Spleen (tissue), 11 donors: ENCODE measurements around the gene LRRC59. TPM values are rescaled to one million over a fixed set of nuclear protein-coding genes. Genes with fewer than 3 reads are reported as not detected.

ENCODE experiments used
- DNase-seq: peaks from one replicate; pipeline ENCODE4 v3.0.0-alpha.2; 2020
- H3K27ac ChIP-seq, 8 donors: fragments of 200-600 bp; sonication (generic) in 7 of 8; 1 replicate in 4 of 8; 2 replicates in 4 of 8; pipeline versions ENCODE4 v1.5.0 to v1.8.0; 2016 to 2021; ENCODE audit warnings: inconsistent platforms in 4 of 8, mild to moderate bottlenecking in 4 of 8, moderate library complexity in 1 of 8
- H3K27me3 ChIP-seq, 7 donors: fragments of 200-600 bp; sonication (generic) in 6 of 7; replicated peaks in 1 of 7; 1 replicate in 4 of 7; 2 replicates in 3 of 7; pipeline versions ENCODE4 v1.5.0 to v1.8.0; 2016 to 2021; ENCODE audit warnings: inconsistent platforms in 3 of 7, mild to moderate bottlenecking in 1 of 7
- H3K36me3 ChIP-seq, 6 donors: fragments of 200-600 bp; sonication (generic) in 5 of 6; 1 replicate in 4 of 6; 2 replicates in 2 of 6; pipeline versions ENCODE4 v1.5.0 to v1.8.0; 2016 to 2021; ENCODE audit warnings: inconsistent platforms in 2 of 6
- H3K4me1 ChIP-seq, 6 donors: fragments of 200-600 bp; sonication (generic) in 5 of 6; 1 replicate in 3 of 6; 2 replicates in 3 of 6; pipeline versions ENCODE4 v1.5.0 to v1.8.0; 2016 to 2021; ENCODE audit warnings: inconsistent platforms in 3 of 6
- H3K4me3 ChIP-seq, 8 donors: fragments of 200-600 bp; sonication (generic) in 7 of 8; 1 replicate in 4 of 8; 2 replicates in 4 of 8; pipeline versions ENCODE4 v1.5.0 to v1.8.0; 2016 to 2021; ENCODE audit warnings: inconsistent platforms in 4 of 8, mild to moderate bottlenecking in 4 of 8, moderate library complexity in 2 of 8
- H3K9me3 ChIP-seq, 8 donors: fragments of 200-600 bp; sonication (generic) in 7 of 8; 1 replicate in 4 of 8; 2 replicates in 4 of 8; pipeline versions ENCODE4 v1.5.0 to v1.8.0; 2016 to 2021; ENCODE audit warnings: inconsistent platforms in 4 of 8
- CTCF ChIP-seq, 11 experiments: fragments of 200-600 bp in 7 of 11; fragments of 450-650 bp in 4 of 11; sonication (generic) in 4 of 11; IDR thresholded peaks in 8 of 11; conservative IDR thresholded peaks in 3 of 11; 1 replicate in 7 of 11; 2 replicates in 4 of 11; pipeline versions ENCODE4 v1.4.0 to v1.8.0; 2016 to 2021; ENCODE audit warnings: antibody characterized with exemption in 11 of 11, inconsistent platforms in 4 of 11, mild to moderate bottlenecking in 1 of 11
- POLR2A ChIP-seq, 3 donors: fragments of 450-650 bp; IDR thresholded peaks; one replicate each; pipeline ENCODE4 v1.5.1; 2017; ENCODE audit warnings: antibody characterized with exemption in 3 of 3, mild to moderate bottlenecking in 1 of 3
- POLR2AphosphoS5 ChIP-seq, 3 donors: sonication (generic); formaldehyde crosslinking; IDR thresholded peaks; one replicate each; pipeline ENCODE4 v1.5.1; 2017; ENCODE audit warnings: antibody characterized with exemption in 3 of 3
- WGBS, 5 donors: extraction: QIAGEN DNeasy Blood & Tissue Kit in 3 of 5; methylation state at CpG; one replicate each; pipeline versions ENCODE4 v1.1.5 to v1.1.7; 2013 to 2018; 5-methylcytosine and 5-hydroxymethylcytosine counted together
- intact Hi-C: fragments of 100-400 bp; cut with DNase I; formaldehyde crosslinking; loops from one replicate; pipeline ENCODE4 v1.15.0; 2023; ENCODE audit warnings: low total_unique reads
- polyA plus RNA-seq, 3 donors: library from polyadenylated mRNA; stranded (reverse); fragments of 200-250 nt; gene quantifications; one replicate each; pipeline ENCODE4 v1.2.1, GENCODE V29; 2013
- total RNA-seq, 7 donors: library from RNA; depleted of rRNA in 3 of 7; stranded (reverse); fragments of >200 nt in 3 of 7; fragmentation: NEBNext Ultra II Directional in 4 of 7; extraction: Animal tissue kit (Norgen Biotek cat#: 25700) in 4 of 7; gene quantifications; one replicate each; pipeline versions ENCODE4 v1.1.0 to v1.2.1, GENCODE V29; 2016 to 2021
- donor health status: healthy with polysubstance abuse.
- donor health status: DM: no; HTN: no; CAD: no; lungs with moderate emphysema.
- donor health status: DM: no; HTN: no; CAD: no.
- donor health status: Bipolar disorder and iron deficiency.
- donor health status: healthy.
- donor health status: DM: no; HTN: no; CAD: no.
- donor health status: DM: yes; HTN: yes; CAD: no.

LRRC59 gene
- total and polyA plus RNA-seq, 10 donors, result 12.5 to 71.3 (median 46.1) TPM

- intact Hi-C loops, result no loop called here
- Histone ChIP-seq H3K27ac (no peak overlapping the region), H3K4me3 (no peak overlapping the region), H3K27me3 (no peaks in the 10 kb centered on the region), H3K9me3 (no peaks in the 10 kb centered on the region), H3K4me1 (peaks cover 14 to 49% (median 36%) of the 10 kb centered on the region in 6 donors), H3K36me3 (peaks cover 0 to 12% (median 4%) of the 10 kb centered on the region in 6 donors)
- DNase-seq, result no peak
- TF ChIP-seq POLR2A (IDR thresholded peaks at IDR 0.05), result no peak
- TF ChIP-seq CTCF (IDR thresholded peaks at IDR 0.05 in 8 of 11, conservative IDR thresholded peaks at IDR 0.05 in 3 of 11), result no peak
- TF ChIP-seq POLR2AphosphoS5 (IDR thresholded peaks at IDR 0.05), result no peak
- WGBS, 5 donors, result 76 to 92% (median 85%) methylated on average over 3 of the region's 3 CpGs
Measured at GRCh38 chr17:50347894-50348291, 49.4 kb downstream of the LRRC59 start.

- peaks cover 0 to 7% (median under 1%) of the 10 kb centered on the region in 6 donors for H3K36me3 ChIP-seq
- TF ChIP-seq CTCF (IDR thresholded peaks at IDR 0.05 in 8 of 11, conservative IDR thresholded peaks at IDR 0.05 in 3 of 11) (no peak), POLR2A (IDR thresholded peaks at IDR 0.05) (no peak), POLR2AphosphoS5 (IDR thresholded peaks at IDR 0.05) (peak in 1 of 3 donors; percentile 4)
- H3K9me3 ChIP-seq, result no peaks in the 10 kb centered on the region
- DNase-seq, result no peak
- H3K27me3 ChIP-seq, result no peaks in the 10 kb centered on the region
- peak overlapping the region; percentile 64 to 94 (median 83) for H3K4me3 ChIP-seq
- peak overlapping the region; percentile 58 to 89 (median 71) for H3K27ac ChIP-seq
- 45 to 60% (median 57%) methylated on average over 15 to 17 of the region's 17 CpGs for WGBS, 5 donors
- peaks cover 14 to 45% (median 36%) of the 10 kb centered on the region in 6 donors for H3K4me1 ChIP-seq
- intact Hi-C loops, result no loop called here
Measured at GRCh38 chr17:50347117-50347893, 50.0 kb downstream of the LRRC59 start.

GRCh38 chr17:50346313-50347116, 50.8 kb downstream of the LRRC59 start:
- intact Hi-C loops, result no loop called here
- Histone ChIP-seq H3K36me3 (no peaks in the 10 kb centered on the region), H3K9me3 (no peaks in the 10 kb centered on the region), H3K27ac (peak overlapping the region; percentile 58 to 89 (median 71)), H3K4me3 (peak overlapping the region; percentile 64 to 94 (median 83)), H3K27me3 (no peaks in the 10 kb centered on the region), H3K4me1 (peaks cover 14 to 45% (median 36%) of the 10 kb centered on the region in 6 donors)
- TF ChIP-seq POLR2A (IDR thresholded peaks at IDR 0.05), result no peak
- TF ChIP-seq POLR2AphosphoS5 (IDR thresholded peaks at IDR 0.05), result peak in 1 of 3 donors; percentile 63
- no peak for DNase-seq
- 1 to 3% (median 2%) methylated on average over 39 to 57 of the region's 57 CpGs for WGBS, 5 donors

- H3K27me3 ChIP-seq, result no peaks in the 10 kb centered on the region
- TF ChIP-seq CTCF (IDR thresholded peaks at IDR 0.05 in 8 of 11, conservative IDR thresholded peaks at IDR 0.05 in 3 of 11), result no peak
- TF ChIP-seq POLR2AphosphoS5 (IDR thresholded peaks at IDR 0.05), result peak; percentile 80 to 82 (median 80)
- peak in 1 of 3 donors; percentile 2 for TF ChIP-seq POLR2A (IDR thresholded peaks at IDR 0.05)
- no peaks in the 10 kb centered on the region for H3K36me3 ChIP-seq
- peaks cover 14 to 45% (median 36%) of the 10 kb centered on the region in 6 donors for H3K4me1 ChIP-seq
- peak; percentile 97 for DNase-seq
- no peaks in the 10 kb centered on the region for H3K9me3 ChIP-seq
- intact Hi-C loops, result no loop called here
- WGBS, 5 donors, result 4 to 22% (median 6%) methylated on average over 21 to 87 of the region's 87 CpGs
- peak within 1 kb of the TSS; percentile 62 to 89 (median 71) for H3K27ac ChIP-seq
- peak within 1 kb of the TSS; percentile 64 to 94 (median 83) for H3K4me3 ChIP-seq
Measured at GRCh38 chr17:50345432-50346312, 51.7 kb downstream of the LRRC59 start, which contains the start of gene XYLT2. Gene XYLT2 (plus strand): TSS chr17:50346126. CDS start chr17:50346141, 15 bp downstream.
